CD4-positive, alpha-beta T cell treated with Interferon alpha-2 for 1 hour (primary cell): Measurements from ENCODE around the gene FIGLA.

ENCODE experiments used
- DNase-seq, 2 donors: peaks; one replicate each; pipeline ENCODE4 v3.0.0-alpha.2; 2020 to 2022

The FIGLA gene, protein sequence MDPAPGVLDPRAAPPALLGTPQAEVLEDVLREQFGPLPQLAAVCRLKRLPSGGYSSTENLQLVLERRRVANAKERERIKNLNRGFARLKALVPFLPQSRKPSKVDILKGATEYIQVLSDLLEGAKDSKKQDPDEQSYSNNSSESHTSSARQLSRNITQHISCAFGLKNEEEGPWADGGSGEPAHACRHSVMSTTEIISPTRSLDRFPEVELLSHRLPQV

DNA sequence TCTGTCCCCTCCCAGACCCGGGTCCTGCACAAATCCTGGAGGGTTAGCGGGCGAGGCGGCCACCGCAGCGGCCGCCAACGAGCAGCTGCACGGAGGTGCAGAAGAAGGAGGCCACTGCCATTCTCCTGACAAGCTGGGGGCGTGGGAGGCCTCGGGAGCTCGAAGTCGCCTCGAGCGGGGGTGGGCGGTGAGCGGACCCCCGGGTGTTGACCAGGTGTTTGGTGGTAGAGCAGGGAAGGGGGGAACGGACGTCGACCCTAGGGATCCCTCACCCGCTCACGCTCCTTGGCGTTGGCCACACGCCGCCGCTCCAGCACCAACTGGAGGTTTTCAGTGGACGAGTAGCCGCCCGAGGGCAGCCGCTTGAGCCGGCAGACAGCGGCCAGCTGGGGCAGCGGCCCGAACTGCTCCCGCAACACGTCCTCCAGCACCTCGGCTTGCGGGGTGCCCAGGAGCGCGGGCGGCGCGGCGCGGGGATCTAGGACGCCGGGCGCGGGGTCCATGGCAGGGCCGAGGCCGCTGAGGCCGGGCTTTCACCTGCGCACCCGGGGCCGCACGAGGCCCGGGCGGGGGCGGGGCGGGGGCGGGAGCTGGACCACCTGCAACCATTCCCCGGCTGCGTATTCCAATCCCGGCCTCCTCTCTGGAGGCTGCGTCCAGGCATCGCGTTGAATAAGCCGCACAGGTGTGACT, at the start of gene FIGLA:
FIGLA (minus strand) TSS at position 508 of the 693 bp plus-strand sequence; CDS start at position 503, 5 bp downstream.
- DNase-seq = no peak

DNA sequence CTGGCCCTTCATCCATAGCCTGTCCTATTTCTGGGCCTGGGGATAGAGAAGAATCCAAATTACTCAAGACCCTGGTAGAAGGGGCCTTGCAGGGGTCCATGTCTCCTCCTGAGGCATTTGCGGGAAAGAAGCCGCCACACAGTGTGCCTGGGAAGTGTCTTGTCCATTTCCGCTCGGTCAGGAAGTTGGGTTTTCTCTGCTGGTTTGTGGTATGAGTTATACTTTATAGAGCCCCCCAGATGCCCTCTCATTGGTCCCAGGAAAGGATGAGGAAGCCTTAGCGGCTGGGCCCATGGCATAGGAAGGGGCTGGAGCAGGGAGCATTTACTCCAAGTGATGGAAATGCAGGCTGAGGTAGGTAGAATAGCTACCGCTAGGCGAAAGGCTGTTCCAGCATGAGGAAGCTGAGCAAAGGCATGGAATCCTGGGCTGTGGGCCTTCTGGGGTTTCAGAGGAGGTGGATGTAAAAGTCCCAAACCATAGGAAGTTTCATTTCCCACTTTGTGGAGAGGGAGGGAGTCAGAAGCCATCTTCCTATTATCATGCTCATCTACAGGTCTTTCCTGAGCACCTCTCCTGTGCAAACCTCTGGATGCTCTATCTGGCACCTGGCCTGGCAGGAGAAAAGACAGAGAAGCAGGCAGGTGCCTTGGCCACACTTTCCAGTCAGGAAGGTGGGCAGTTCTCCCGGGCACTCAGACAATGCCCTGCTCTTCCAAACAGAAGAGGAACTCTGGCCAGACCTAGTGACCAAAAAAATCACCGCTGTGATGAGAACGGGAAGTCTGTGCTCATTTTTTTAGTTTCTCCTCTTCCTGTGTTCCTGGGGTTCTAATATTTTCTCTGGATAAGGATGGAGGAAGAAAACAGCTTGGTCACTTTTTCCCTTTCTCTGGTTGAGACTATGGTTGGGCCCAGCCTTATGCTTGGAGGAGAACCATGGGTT, 47.8 kb upstream of the FIGLA start:
- no peak for DNase-seq

DNA sequence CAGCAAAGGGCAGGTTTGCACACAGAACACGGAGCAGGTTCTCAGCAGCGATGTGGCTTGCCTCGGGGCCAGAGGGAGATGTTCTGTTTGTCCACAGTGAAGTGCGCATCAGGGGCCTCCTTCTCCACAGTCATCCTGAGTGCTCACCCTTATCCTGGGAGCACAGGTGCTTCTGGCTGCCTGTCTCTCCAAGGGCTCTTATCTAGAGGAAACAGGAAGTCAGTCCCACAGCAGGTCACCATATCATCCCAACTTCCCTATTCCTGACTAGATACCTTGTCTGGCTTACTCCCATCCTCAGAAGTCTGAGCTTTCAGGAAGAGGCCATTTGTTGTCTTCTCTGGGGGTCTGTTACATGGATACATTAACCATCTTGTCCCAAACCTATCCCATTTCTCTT, 45.2 kb upstream of the FIGLA start, which contains the start of gene CD207:
CD207 (minus strand) TSS at position 174 of the 400 bp plus-strand sequence; CDS start at position 134, 40 bp downstream.
- no peak for DNase-seq

DNA sequence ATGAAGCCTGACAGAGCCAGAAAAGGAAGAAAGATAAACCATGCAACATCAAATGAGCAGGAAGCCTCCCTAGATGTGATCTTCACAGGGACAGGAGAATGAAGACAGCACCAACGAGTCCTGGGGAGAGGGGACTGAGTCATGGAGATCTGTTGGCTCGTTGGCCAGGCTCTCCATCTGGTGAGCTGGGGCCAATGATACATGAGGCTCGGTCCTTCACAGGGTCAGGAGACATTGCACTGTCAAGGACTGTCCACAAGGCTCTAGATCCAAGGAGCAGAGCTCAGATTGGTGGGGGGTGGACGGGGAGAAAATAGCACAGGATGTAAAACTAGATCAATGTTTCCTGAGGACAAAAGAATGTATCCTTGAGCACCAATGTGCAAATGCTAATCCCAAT, 44.4 kb upstream of the FIGLA start:
- DNase-seq = no peak

DNA sequence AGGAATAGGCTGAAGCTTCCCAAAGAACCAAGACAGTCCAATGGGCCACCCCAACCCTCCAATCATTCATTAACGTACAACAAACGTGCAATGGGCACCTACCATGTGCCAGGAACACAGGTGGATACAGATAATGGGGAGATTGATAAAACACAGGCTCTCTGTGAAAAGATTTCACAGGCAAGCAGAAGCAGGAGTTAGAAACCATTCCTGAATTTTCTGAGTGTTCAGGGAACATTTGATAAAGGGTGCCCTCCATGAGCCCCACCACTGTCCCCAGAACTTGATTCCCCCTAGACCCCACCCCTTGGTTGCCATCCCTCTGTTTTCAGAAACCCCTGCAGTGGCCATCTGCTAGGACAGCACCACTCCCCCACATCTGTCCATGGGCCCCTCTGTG, 43.7 kb upstream of the FIGLA start:
- no peak for DNase-seq

DNA sequence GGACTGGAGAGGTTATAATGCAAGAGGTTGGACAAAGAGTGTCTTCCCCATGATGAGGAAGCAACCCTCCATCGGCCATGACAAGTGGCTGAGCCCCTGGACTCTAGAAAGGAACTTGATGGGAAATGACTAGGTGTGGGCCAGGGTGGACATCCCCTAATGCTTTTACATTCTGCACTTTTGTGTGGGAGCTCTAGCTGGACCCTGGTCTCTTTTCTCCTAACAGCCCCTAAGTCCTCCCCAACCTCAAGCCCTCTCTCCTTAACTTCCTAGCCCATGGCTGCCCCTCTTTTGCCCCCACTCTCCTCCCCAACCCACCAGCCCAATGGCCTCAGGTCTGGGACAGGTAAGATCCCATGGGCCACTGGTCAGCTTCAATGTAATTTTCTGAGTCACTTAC, 42.8 kb upstream of the FIGLA start:
- DNase-seq = no peak

DNA sequence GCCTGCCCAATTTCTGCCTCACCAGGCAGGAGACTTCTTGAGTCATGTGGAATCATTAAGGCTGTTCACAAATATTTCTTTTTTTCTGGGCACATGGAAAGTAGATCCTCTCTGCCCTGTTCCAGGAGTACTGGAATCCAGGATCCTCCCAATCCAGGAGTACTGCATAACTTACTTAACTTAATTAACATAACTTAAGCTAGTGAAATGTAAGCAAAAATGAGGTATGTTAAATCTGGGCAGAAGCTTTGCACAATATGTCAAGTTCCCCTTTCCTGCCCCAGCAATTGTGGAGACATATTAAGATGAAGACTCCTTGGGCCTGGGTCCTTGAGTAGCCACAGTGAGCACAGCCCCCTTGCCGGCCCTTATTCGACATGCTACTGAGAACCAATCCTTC, 41.9 kb upstream of the FIGLA start:
- no peak for DNase-seq

DNA sequence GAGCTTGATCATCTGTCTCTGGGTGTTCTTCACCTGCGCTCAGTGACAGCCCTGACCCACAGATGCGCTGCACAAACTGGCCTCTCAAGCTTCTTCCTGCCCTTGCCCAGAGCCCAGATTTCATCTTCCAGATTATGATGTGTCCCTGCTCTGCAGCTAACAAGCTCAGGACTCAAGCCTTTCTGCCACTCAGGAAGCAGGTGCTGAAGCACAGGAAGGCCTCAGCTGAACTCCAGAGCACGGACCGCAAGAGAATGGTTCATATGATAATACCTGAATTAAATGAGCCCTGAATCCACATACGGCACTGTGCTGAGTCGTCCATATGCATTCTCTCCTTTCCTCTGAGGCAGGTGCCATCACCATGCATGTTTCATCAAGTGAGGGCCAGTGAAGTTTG, 41.4 kb upstream of the FIGLA start:
- no peak for DNase-seq

DNA sequence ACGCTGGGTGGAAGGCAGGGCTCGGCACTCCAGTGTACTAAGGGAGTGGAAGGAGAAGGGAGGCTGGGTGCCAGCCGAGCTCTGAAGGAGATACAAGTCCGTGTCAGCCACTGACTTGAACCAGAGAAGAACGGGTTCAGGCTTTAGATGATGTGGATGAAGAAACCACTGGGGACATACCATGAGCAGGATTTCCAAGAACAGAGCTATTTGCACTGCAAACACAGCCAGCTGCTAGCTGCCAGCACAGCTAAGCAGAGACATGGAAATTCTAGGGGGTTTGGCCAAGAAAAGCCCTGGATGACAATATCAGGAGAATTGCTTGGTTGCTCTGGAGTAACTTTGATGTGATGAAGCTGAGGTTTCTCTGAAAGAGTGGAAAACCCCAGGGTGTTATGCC, 39.9 kb upstream of the FIGLA start:
- DNase-seq = no peak

DNA sequence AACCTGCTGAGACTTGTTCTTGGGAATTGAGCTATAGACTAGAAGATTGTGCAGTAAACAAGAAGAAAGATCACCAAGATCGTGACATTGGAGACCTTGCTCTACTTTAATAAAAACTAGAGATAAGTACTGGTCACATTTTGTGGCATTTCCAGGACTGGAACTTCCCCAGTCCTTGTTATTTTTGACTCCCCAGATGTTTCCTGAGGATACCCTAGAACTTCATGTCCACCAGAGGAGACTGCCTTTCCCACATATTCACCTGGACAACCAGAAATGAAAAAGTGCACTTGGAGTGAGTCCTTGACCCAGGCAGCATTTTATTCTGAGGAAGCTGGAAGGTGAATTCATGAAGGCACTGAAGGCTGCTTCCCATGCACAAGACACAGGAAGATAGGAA, 39.5 kb upstream of the FIGLA start:
- DNase-seq = no peak

DNA sequence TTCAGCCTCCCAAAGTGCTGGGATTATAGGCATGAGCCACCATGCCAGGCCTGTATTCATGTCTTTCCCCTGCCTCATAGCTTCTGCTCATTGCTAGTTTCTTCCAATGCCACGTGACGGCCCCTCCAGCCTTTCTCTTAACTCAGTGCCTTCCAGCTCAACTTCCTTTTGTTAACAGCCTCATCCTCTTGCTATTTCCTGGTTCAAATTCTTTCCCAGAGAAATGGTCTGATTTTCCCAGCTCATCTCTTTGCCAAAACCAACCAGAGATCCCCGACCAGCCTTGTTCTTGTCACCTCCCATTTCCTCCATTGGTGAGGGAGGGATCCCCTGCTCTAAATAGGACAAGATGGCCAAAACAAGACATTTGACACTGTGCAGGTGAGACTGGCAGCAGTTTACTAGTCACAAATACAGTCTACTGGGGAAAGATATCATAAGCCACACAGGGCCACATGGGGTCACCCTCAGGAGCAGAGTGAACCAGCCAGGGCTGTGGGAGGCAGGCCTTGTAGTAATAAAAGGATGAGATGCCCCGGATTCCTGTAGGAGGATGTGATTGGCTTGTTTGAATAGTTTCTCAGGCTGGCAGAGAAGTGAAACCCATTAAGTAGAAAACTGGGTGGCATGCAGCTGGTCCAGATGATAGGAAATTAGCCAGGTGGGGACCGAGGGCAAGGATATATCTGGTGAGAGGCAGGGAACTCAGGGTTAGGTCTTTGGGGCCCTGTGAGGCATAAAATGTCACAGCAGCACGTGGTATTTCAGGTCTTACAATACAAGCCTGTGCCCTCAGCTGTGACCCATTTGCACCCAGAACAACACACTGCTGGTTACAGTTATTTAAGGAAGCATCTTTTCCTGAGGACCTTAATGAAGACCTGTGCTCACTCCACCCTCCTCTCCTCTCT, 38.7 kb upstream of the FIGLA start:
- DNase-seq = no peak

DNA sequence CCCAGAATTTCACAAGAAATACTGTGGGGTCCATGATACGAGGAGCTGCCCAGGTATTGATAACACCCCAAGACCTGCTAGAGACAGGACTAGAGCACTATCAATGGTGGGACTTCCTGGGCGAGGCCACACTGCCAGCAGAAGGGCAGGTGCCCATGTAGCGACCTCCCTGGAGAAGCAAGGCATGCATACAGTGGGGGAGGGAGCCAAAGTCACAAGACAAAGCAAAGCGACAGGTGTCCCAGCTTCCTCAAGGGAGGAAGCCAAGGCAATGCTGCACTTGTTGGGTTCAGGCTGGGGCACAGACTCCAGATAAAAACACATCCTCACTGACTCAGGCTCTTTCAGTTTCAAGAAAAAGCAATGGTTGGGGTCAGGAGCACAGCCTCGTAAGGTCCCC, 37.7 kb upstream of the FIGLA start:
- DNase-seq = no peak

DNA sequence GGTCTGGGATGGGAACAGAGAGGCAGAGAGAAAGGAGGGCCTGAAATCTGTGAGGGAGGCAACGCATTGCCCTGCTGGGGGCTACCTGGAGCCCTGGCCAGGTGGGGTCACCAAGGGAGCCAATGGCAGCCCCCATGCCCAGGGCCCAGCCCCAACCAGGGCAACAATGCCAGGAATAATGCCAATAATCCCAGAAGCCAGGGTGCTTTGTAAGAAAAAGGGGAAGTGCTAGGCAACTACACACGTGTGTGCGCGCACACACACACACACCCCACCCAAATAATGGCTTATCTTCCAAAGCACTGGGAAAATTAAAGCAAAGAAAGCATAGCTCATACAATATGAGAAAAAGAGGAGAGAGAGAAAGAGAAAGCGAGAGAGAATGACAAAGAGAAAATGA, 36.9 kb upstream of the FIGLA start:
- DNase-seq = no peak

DNA sequence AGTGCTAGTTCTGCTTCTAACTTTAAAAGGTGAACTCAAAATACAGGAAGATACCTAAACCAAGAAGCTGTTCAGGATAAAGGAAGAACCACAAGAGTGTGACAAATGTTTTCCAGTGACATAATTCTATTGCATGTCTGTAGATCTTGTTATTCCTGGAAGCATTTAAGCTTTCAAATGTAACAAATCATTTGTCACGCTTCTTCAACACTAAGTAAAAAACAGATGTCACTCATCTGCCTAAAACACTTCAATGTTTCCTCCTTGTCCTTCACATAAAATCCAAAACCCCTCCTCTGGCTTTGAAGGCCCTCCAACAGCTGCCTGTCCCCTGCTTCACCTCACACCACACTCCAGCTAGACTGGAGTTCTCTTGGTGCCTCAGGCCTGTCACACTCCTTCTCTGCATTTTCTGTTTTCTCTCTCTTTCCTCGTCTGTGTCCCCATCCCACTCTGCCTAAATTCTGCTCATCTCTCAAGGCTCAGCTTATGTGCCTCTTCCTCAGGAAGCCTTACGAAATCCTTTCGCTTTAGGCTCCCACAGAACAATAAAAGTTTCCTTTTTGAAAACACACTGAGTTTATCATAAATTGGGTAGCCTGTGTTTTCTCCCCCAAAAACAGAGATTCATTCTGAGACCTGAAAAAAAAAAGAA, 36.4 kb upstream of the FIGLA start:
- no peak for DNase-seq

DNA sequence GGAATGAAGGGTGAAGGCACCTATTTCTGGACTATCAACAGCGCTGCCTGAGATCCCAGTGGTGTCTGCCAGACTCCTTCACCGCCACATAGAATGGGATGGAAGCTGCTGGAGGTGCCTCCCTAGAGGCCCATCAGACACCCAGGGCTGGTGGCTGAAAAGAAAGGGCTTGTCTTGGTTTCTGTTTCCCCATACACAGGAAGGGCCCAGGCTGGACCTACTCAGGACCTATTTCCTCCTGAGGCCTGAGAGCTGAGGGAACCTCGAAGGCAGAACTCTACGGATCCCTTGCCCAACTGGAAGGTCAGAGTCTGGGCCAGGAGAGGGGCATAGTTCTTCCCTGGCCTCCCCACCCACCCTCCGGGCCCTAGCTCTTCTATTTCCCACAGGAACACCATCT, 32.8 kb upstream of the FIGLA start:
- DNase-seq = peak in 1 of 2 donors; percentile 21

DNA sequence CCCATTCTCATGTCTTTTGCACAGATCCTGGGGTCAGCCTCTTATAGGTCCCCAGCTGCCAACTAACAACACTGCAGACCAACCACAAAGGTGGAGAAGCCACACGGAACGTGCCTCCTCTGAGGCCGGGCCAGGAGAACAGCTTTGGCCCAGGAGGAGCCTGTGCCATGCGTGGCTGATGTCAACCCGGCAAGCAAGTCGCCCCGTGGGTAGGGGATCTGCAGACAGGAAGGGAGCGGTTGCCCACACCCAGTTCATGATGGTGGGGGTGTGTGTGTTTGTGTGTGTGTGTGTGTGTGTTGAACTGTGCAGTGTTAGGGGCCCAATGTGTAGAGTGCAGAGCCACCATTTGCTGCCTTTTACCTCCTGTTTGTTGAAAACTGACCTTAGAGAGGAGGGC, 32.4 kb upstream of the FIGLA start:
- peak in 1 of 2 donors; percentile 12 for DNase-seq

DNA sequence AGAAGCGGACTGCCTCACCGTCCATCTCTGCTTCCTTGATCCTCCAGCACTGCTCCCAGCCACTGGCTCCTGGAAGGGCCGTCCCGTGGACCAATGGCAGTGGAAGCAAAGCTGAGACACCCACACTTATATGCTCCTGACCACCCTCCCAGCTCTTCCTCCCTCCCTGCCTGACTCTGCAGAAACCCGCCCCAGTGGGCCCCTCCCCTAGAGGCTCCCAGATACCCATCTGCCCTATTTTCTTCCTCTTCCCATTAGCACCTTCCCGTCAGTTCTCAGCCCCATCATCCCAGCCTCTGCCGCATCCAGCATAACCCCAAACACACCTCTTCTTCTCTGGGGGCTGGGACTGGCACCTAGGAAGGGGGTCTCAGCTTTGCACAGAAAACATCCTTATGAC, 30.1 kb upstream of the FIGLA start, which contains the start of gene CLEC4F:
CLEC4F (minus strand) TSS at position 101 of the 400 bp plus-strand sequence; CDS start at position 25, 76 bp downstream.
- DNase-seq = no peak

DNA sequence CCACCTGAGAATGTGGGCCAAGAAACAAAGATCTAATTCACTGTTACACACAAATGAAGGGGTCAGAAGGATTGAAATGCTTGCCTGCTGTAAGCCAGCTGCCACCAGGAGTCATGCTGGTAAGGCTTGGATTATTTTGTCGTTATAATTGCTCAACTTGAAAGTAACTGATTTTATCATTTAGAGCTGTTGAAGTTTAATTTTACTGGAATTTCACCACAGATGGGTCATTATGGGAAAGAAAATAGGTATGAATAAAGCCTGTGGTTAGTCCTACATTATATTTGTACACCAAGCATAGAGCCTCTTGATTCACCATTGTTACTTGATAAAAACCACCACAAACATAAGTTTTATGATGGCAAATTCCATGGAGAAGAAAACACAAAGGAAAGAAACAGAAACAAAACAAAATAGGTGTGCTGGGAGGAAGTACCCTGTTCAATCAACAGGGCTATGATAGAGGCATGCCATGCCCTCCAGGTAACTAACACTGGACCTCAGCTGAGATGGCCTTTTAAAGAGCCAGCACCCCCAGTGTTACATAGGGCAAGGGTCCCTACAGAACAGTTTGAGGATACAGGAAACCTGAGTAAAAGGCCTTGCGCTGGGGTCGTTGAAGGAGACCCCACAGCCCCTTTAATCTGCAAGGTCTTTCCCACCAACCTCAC, 27.0 kb upstream of the FIGLA start:
- no peak for DNase-seq

DNA sequence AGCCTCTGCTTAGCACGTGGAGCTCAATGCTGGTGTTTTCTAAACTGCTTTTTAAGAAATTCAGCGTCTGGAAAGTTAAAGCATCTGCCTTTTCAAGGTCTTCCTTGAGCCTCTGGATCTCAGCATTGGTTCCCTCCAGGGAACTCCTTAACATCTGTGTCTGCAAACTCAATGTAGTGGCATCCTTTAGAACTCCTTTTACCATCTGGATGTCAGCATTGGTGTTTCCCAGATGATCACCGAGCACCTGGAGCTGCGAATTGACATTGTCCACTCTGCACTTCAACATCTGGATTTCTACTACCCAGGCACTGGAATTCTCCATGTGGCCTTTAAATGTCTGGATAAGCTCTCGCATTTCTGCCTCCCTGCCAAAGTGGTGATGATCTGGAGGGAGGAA, 26.3 kb upstream of the FIGLA start:
- DNase-seq = no peak

DNA sequence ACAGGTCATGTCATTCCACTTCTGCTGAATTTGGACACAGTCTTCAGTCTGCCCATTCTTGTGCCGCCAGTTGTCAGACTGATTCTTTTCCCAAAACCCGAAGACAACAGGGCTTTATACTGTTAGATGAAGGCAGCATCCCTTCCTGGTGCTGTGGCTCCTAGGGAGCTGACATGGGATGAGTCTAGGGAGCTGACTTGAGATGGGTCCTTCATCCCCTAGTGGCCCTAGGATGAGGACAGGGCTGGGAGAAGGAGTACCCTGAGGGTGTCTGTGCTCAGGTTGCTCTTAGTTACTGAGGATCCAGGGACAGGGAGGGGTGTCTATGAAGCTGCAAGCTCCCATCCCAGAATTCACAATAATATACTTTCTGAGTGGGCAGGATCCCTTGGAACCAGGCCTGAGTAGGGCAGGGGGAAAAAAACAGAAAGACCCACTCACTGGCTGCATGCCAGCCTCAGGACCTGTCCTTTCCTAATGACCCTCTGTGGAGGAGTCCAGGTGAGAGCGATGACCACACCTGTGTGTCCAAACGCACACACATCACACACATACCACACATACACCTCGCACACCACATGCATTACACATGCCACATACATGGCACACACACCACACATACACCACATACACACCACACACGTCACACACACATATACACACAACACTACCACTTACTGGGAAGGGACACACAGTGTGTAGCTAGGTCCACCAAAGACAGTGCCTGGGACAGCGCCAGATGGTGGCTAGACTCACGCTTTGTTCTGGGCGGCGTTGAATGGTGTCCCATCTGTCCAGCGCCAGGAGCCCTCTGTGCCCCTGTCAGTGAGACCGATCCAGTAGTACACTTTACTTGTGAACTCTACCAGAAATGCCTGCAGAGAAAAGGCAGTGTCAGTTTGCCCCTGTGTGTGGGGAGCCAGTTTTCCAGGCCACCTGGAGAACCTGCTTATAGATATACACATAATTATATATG, 18.8 kb upstream of the FIGLA start:
- no peak for DNase-seq
